ENCODE data around the gene SPRING1. TPM values are rescaled to one million over a fixed set of nuclear protein-coding genes. Genes with fewer than 3 reads are reported as not detected.

The SPRING1 gene
- 15.9 and 24.3 TPM in 2 replicates for total RNA-seq

GRCh38 chr12:116737774-116738657 lies at the start of gene SPRING1, which contains the start of gene RNFT2:
Gene SPRING1, minus strand, starts transcription at chr12:116738069. Its CDS starts 169 bp downstream, at chr12:116737900.
Gene RNFT2, plus strand, starts transcription at chr12:116738315. Its CDS starts 2,183 bp downstream, at chr12:116740498.

Other genes with a start within 250 kb of the SPRING1 start
- gene MAP1LC3B2, start 178.7 kb downstream of the SPRING1 start, total RNA-seq, result not detected in 2 replicates
- 0.36 and 3.7 TPM in 2 replicates for gene RNFT2, start 246 bp upstream of the SPRING1 start, total RNA-seq
- not detected in 2 replicates for gene HRK, start 143.4 kb upstream of the SPRING1 start, total RNA-seq
- gene FBXW8, start 172.9 kb upstream of the SPRING1 start, total RNA-seq, result 19.9 and 20.9 TPM in 2 replicates

Data from cardiac atrium fibroblast (primary cell).